HL-60 (cell line): Measurements from ENCODE around the gene ZNF326.

ENCODE experiments used
- DNase-seq, 2 experiments: peaks; one replicate each; pipeline ENCODE4 v3.0.0-alpha.2; 2010 to 2020; ENCODE audit warnings: low read depth in 1 of 2, low spot score in 1 of 2
- H3K27ac ChIP-seq: fragments of 250-450 bp; sonication (Bioruptor Pico); replicated peaks from 2 replicates; pipeline ENCODE4 v1.5.1; 2020; ENCODE audit warnings: mild to moderate bottlenecking, moderate library complexity
- H3K27me3 ChIP-seq: fragments of 250-450 bp; sonication (Bioruptor Pico); 2 replicates; pipeline ENCODE4 v1.5.1; 2021; ENCODE audit warnings: mild to moderate bottlenecking, moderate library complexity; ENCODE audit not compliant: insufficient read depth, poor library complexity, severe bottlenecking
- H3K4me3 ChIP-seq: replicated peaks from 2 replicates; pipeline ENCODE4 v1.5.1; 2011; ENCODE audit warnings: mild to moderate bottlenecking, control low read depth, low read length; ENCODE audit not compliant: insufficient read depth
- GABPA ChIP-seq: IDR thresholded peaks from 2 replicates; pipeline ENCODE4 v1.6.1; 2012; ENCODE audit warnings: low read depth
- POLR2AphosphoS5 ChIP-seq: IDR thresholded peaks from 2 replicates; pipeline ENCODE4 v1.6.1; 2012; ENCODE audit warnings: low read depth
- SPI1 ChIP-seq: IDR thresholded peaks from 2 replicates; pipeline ENCODE4 v1.6.1; 2012; ENCODE audit warnings: low read depth, mild to moderate bottlenecking, borderline replicate concordance
- TF ChIP-seq, protein P1 (sequence below): IDR thresholded peaks from 2 replicates; pipeline ENCODE4 v1.6.1; 2012; ENCODE audit warnings: low read depth; ENCODE audit not compliant: insufficient replicate concordance
- TF ChIP-seq, protein P2 (sequence below): IDR thresholded peaks from one replicate; pipeline ENCODE4 v1.5.1; 2011; ENCODE audit warnings: low read length, control low read depth, inconsistent platforms; ENCODE audit not compliant: insufficient read depth

Gene ZNF326

DNA sequence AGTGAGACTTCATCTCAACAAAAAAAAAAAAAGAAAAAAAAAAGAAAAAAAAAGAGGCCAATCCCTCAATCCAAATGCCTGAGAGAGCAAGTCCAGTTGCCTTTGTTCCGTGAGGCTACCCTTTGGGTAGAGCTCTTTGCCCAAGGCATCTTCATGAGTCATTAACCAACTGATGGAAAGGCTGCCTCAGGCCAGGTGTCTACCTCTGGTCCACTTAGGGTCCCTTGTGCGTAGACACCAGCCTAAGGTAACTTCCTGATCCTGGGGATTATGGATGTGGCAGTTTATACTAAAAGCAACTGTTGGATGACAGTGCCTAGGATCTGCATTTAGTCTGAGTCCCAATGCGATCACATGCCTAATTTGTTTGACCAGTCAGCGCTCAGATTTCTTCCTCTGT, 20.7 kb upstream of the ZNF326 start:
- Histone ChIP-seq H3K27me3 (no peaks in the 10 kb centered on the region), H3K27ac (no peak overlapping the region), H3K4me3 (no peak overlapping the region)
- no peak for TF ChIP-seq POLR2AphosphoS5
- TF ChIP-seq SPI1 = no peak
- TF ChIP-seq, protein P1, sequence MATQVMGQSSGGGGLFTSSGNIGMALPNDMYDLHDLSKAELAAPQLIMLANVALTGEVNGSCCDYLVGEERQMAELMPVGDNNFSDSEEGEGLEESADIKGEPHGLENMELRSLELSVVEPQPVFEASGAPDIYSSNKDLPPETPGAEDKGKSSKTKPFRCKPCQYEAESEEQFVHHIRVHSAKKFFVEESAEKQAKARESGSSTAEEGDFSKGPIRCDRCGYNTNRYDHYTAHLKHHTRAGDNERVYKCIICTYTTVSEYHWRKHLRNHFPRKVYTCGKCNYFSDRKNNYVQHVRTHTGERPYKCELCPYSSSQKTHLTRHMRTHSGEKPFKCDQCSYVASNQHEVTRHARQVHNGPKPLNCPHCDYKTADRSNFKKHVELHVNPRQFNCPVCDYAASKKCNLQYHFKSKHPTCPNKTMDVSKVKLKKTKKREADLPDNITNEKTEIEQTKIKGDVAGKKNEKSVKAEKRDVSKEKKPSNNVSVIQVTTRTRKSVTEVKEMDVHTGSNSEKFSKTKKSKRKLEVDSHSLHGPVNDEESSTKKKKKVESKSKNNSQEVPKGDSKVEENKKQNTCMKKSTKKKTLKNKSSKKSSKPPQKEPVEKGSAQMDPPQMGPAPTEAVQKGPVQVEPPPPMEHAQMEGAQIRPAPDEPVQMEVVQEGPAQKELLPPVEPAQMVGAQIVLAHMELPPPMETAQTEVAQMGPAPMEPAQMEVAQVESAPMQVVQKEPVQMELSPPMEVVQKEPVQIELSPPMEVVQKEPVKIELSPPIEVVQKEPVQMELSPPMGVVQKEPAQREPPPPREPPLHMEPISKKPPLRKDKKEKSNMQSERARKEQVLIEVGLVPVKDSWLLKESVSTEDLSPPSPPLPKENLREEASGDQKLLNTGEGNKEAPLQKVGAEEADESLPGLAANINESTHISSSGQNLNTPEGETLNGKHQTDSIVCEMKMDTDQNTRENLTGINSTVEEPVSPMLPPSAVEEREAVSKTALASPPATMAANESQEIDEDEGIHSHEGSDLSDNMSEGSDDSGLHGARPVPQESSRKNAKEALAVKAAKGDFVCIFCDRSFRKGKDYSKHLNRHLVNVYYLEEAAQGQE = no peak
- TF ChIP-seq, protein P2, sequence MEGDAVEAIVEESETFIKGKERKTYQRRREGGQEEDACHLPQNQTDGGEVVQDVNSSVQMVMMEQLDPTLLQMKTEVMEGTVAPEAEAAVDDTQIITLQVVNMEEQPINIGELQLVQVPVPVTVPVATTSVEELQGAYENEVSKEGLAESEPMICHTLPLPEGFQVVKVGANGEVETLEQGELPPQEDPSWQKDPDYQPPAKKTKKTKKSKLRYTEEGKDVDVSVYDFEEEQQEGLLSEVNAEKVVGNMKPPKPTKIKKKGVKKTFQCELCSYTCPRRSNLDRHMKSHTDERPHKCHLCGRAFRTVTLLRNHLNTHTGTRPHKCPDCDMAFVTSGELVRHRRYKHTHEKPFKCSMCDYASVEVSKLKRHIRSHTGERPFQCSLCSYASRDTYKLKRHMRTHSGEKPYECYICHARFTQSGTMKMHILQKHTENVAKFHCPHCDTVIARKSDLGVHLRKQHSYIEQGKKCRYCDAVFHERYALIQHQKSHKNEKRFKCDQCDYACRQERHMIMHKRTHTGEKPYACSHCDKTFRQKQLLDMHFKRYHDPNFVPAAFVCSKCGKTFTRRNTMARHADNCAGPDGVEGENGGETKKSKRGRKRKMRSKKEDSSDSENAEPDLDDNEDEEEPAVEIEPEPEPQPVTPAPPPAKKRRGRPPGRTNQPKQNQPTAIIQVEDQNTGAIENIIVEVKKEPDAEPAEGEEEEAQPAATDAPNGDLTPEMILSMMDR = no peak
- TF ChIP-seq GABPA = no peak
- DNase-seq = no peak

DNA sequence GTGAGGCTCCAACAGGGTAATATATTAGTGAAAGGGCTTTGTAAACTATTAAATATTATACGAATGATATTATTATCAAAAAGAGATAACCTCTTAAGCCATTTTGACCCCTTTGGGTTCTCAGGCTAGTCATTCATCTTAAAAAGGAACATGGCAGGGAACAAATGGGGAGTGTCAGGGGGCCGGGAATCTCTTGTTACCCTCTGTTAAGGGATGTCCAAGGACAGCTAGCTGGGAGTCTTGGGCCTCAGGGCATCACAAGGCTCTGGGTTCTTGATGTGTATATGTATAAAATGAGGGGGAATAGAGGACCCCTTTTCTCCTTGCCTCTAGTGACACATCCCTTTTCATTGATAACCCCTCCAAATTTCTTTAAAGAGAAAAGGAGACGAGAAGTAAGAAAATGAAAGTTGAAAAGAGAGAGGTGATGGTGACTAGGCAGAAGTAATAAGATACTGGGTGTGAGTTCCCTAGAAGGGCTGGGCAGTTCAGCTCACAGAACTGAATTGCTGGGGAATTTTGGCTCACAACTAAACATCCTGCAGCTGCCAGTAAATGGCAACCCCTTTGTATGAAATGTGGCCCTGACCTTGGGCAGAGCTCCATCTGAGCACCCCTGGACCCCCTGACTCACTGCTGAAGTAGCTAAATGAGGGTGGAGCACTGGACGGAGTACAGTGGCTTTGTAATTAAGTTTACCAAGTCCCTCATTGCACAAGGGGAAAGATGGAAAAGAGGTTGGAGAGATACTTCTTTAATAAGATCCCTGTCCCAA, 20.0 kb upstream of the ZNF326 start:
- Histone ChIP-seq H3K27ac (peak overlapping the region; percentile 17; the same call in 1 of the 2 replicates), H3K4me3 (no peak overlapping the region), H3K27me3 (no peaks in the 10 kb centered on the region)
- TF ChIP-seq, protein P1 = no peak
- no peak for TF ChIP-seq POLR2AphosphoS5
- DNase-seq = no peak

DNA sequence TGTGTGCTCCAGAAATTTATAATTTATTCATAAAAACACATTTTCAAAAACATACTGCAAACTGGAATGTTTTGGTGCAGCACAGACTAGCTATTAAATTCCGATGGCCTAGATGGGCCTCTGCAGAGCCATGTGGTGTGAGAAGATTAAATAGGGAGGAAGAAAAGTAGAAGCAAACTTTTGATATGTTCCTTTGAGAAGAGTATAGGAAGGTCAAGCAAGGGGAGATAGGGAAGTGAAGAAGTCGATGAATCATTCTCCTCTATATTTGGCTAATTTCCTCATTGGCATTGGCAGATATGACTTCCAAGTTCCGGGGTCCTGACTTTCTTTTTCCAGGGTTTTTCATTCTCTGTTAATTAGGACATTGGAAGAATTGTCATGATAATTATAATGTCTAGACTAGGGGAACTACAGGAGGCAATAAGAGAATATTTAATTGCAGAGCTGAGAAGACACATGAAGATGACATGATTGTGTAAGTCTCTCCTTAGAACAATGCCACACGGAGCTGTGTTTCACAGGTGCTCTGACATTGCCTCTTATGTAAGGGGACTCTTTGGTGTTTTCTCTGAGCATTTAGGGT, 19.3 kb upstream of the ZNF326 start:
- no peak for DNase-seq
- Histone ChIP-seq H3K4me3 (no peak overlapping the region), H3K27ac (peak overlapping the region; percentile 17; the same call in 1 of the 2 replicates), H3K27me3 (no peaks in the 10 kb centered on the region)
- TF ChIP-seq SPI1 (peak; percentile 68; the same call in 1 of the 2 replicates), POLR2AphosphoS5 (no peak), GABPA (no peak)
- TF ChIP-seq, protein P2 = no peak

DNA sequence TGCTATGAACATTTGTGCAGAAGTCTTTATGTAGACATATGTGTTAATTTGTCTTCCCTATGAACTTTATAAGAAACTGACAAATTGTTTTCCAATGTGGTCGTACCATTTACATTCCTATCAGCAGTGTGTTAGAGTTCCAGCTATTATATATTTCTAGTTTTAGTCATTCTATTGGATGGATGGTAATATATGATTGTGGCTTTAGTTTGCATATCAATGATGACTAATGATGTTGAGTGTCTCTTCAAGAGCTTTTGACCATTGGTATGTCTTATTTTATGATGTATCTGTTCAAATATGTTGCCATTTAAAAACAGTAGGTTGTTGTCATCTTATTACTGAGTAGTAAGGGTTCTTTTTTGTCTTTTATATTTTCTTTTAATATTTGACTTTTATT, 16.2 kb upstream of the ZNF326 start:
- TF ChIP-seq POLR2AphosphoS5 = no peak
- TF ChIP-seq, protein P1 = no peak
- TF ChIP-seq GABPA = no peak
- TF ChIP-seq, protein P2 = no peak
- TF ChIP-seq SPI1 = no peak

More for the DNA sequence above, 16.2 kb upstream of the ZNF326 start:
- Histone ChIP-seq H3K27me3 (no peaks in the 10 kb centered on the region), H3K27ac (no peak overlapping the region), H3K4me3 (no peak overlapping the region)
- no peak for DNase-seq
